GM12878 (cell line): ENCODE results near the gene TACC2. TPM values are rescaled to one million over a fixed set of nuclear protein-coding genes. Genes with fewer than 3 reads are reported as not detected.

ENCODE experiments used
- ATAC-seq: fragments of 200-7000 bp; cut with Tn5 transposase; 3 replicates; pipeline ENCODE4 v1.9.1; 2020; ENCODE audit warnings: mild to moderate bottlenecking, moderate library complexity
- BruUV-seq: library from RNA; stranded (reverse); fragments of 400-500 nt; replicated peaks from 2 replicates; lab custom pipeline; 2021; lab: Mats Ljungman, UMichigan
- CTCF ChIA-PET: fragments of 300-600 bp; sonication (Branson Sonifier 250); formaldehyde crosslinking; extraction: SDS; loops from one replicate; lab custom pipeline; 2021; ENCODE audit warnings: inconsistent platforms; lab: Yijun Ruan, JAX
- POLR2A ChIA-PET: fragments of 350-600 bp; formaldehyde crosslinking; extraction: SDS; loops from one replicate; lab custom pipeline; 2021; ENCODE audit warnings: inconsistent platforms; lab: Charles Lee
- RAD21 ChIA-PET: fragments of 300-600 bp; sonication (Branson Sonifier 250); formaldehyde crosslinking; loops from one replicate; lab custom pipeline; 2023; ENCODE audit warnings: antibody characterized with exemption; ENCODE audit not compliant: unreplicated experiment; lab: Charles Lee
- SMC1A ChIA-PET: fragments of 300-600 bp; sonication (Branson Sonifier 250); formaldehyde crosslinking; loops from one replicate; lab custom pipeline; 2023; ENCODE audit not compliant: unreplicated experiment, uncharacterized antibody; lab: Charles Lee
- DNase-seq: peaks from one replicate; pipeline ENCODE4 v3.0.0-alpha.2; 2011; ENCODE audit warnings: low read depth, low spot score
- FAIRE-seq: peaks from 3 replicates; lab custom pipeline; 2011; peaks lifted over from hg19 to GRCh38; lab: Jason Lieb, UNC
- H2AFZ ChIP-seq: 2 replicates; pipeline ENCODE4 v1.6.0; 2011; ENCODE audit warnings: low read depth, low read length, control low read depth; ENCODE audit not compliant: control insufficient read depth
- H3K27ac ChIP-seq: 2 replicates; pipeline ENCODE4 v1.5.1; 2011; ENCODE audit warnings: control low read depth; ENCODE audit not compliant: control insufficient read depth, insufficient read depth
- H3K27me3 ChIP-seq, 2 experiments: replicated peaks in 1 of 2; 2 replicates each; pipeline versions ENCODE4 v1.6.0 to v1.6.1; 2011; ENCODE audit warnings: low read length in 1 of 2; ENCODE audit not compliant: control insufficient read depth in 2 of 2, insufficient read depth in 2 of 2
- H3K36me3 ChIP-seq, 2 experiments: 2 replicates each; pipeline ENCODE4 v1.5.1; 2011; ENCODE audit warnings: low read length in 1 of 2; ENCODE audit not compliant: control insufficient read depth in 2 of 2, insufficient read depth in 2 of 2
- H3K4me1 ChIP-seq: 2 replicates; pipeline ENCODE4 v1.6.1; 2011; ENCODE audit warnings: mild to moderate bottlenecking, low read length, moderate library complexity, mixed read lengths; ENCODE audit not compliant: control insufficient read depth, insufficient read depth
- H3K4me2 ChIP-seq: 2 replicates; pipeline ENCODE4 v1.6.0; 2011; ENCODE audit warnings: control low read depth; ENCODE audit not compliant: control insufficient read depth, insufficient read depth
- H3K4me3 ChIP-seq: fragments of 200-600 bp; sonication (generic); 2 replicates; pipeline ENCODE4 v1.5.1; 2016
- H3K79me2 ChIP-seq: 2 replicates; pipeline ENCODE4 v1.6.0; 2011; ENCODE audit warnings: low read length; ENCODE audit not compliant: control insufficient read depth, insufficient read depth
- H3K9ac ChIP-seq: 2 replicates; pipeline ENCODE4 v1.8.0; 2011; ENCODE audit warnings: low read length, control low read depth, mixed read lengths; ENCODE audit not compliant: control insufficient read depth, insufficient read depth
- H3K9me3 ChIP-seq: replicated peaks from 3 replicates; pipeline ENCODE4 v1.5.1; 2011; ENCODE audit warnings: mild to moderate bottlenecking, low read length; ENCODE audit not compliant: control insufficient read depth, insufficient read depth
- H4K20me1 ChIP-seq: 2 replicates; pipeline ENCODE4 v1.6.0; 2011; ENCODE audit not compliant: control insufficient read depth, insufficient read depth
- ETV6 ChIP-seq, 2 experiments: fragments of 450-650 bp in 1 of 2; IDR thresholded peaks in 1 of 2; conservative IDR thresholded peaks in 1 of 2; 2 replicates each; pipeline ENCODE4 v1.6.1; 2014; ENCODE audit warnings: antibody characterized with exemption in 1 of 2, borderline replicate concordance in 1 of 2, low read depth in 1 of 2, mild to moderate bottlenecking in 1 of 2, moderate library complexity in 1 of 2
- GATAD2B ChIP-seq: fragments of 450-650 bp; conservative IDR thresholded peaks from 2 replicates; pipeline ENCODE4 v1.6.1; 2017; ENCODE audit warnings: low read depth, mild to moderate bottlenecking, moderate library complexity
- HDAC6 ChIP-seq: fragments of 200-600 bp; sonication (generic); IDR thresholded peaks from one replicate; pipeline ENCODE4 v1.8.0; 2017; ENCODE audit warnings: antibody characterized with exemption; ENCODE audit not compliant: unreplicated experiment
- IKZF1 ChIP-seq: fragments of 450-650 bp; conservative IDR thresholded peaks from 2 replicates; pipeline ENCODE4 v1.6.1; 2017; ENCODE audit warnings: antibody characterized with exemption, mild to moderate bottlenecking
- PAX8 ChIP-seq: fragments of 450-650 bp; IDR thresholded peaks from 2 replicates; pipeline ENCODE4 v1.6.1; 2017; ENCODE audit warnings: mild to moderate bottlenecking, moderate library complexity
- POU2F2 ChIP-seq: IDR thresholded peaks from 3 replicates; pipeline ENCODE4 v1.6.1; 2011; ENCODE audit warnings: low read depth, mild to moderate bottlenecking, low read length, borderline replicate concordance
- SREBF2 ChIP-seq: IDR thresholded peaks from 2 replicates; pipeline ENCODE4 v1.6.1; 2012; ENCODE audit warnings: mild to moderate bottlenecking, low read length
- SUPT20H ChIP-seq: IDR thresholded peaks from 2 replicates; pipeline ENCODE4 v1.6.1; 2011; ENCODE audit warnings: low read depth, mild to moderate bottlenecking, low read length, moderate library complexity, borderline replicate concordance; ENCODE audit not compliant: control insufficient read depth
- ZBED1 ChIP-seq: IDR thresholded peaks from 2 replicates; pipeline ENCODE4 v1.6.1; 2016; ENCODE audit warnings: borderline replicate concordance
- WGBS: methylation state at CpG from one replicate; pipeline ENCODE4 v1.1.6; 2016; ENCODE audit warnings: low lambda C conversion rate; ENCODE audit not compliant: insufficient replicate concordance, insufficient coverage; ENCODE audit errors: missing lambda C conversion rate; 5-methylcytosine and 5-hydroxymethylcytosine counted together
- in situ Hi-C: fragments of 300-500 bp; cut with MboI; formaldehyde crosslinking; loops from 9 replicates; pipeline ENCODE4 v1.14.3; 2018; ENCODE audit warnings: mixed read lengths
- intact Hi-C: fragments of 100-400 bp; cut with micrococcal nuclease; formaldehyde crosslinking; loops from one replicate; pipeline ENCODE4 v1.14.2; 2022; ENCODE audit not compliant: unreplicated experiment
- polyA plus RNA-seq, 11 experiments: library from polyadenylated mRNA; depleted of rRNA in 4 of 11; unstranded in 6 of 11; stranded (reverse) in 5 of 11; fragments of >200 nt; fragmentation: Nextera tagmentation in 4 of 11; fragmentation: Illumina TruSeq in 1 of 11; extraction: Ambion mirVana in 4 of 11; extraction: Trizol in 1 of 11; gene quantifications; 1 replicate in 1 of 11; 2 replicates in 10 of 11; pipeline versions ENCODE4 v1.2.1 to v1.2.3, GENCODE V29; 2011 to 2016; ENCODE audit warnings: inconsistent platforms in 2 of 11, missing spikeins in 2 of 11, low read depth in 1 of 11
- total RNA-seq, 4 experiments: library from RNA; depleted of rRNA in 3 of 4; stranded (reverse); fragments of >200 nt in 3 of 4; fragmentation: Illumina TruSeq in 1 of 4; extraction: Trizol in 1 of 4; gene quantifications; 2 replicates each; pipeline versions ENCODE4 v1.2.1 to v1.2.3, GENCODE V29; 2013 to 2021
- TF ChIP-seq, protein P1 (sequence below): IDR thresholded peaks from 2 replicates; pipeline ENCODE4 v1.6.1; 2011; ENCODE audit warnings: low read depth, mild to moderate bottlenecking, low read length, moderate library complexity, borderline replicate concordance; ENCODE audit errors: extremely low read depth
- TF ChIP-seq, protein P2 (sequence below): fragments of 450-650 bp; IDR thresholded peaks from 2 replicates; pipeline ENCODE4 v1.6.1; 2016; ENCODE audit warnings: mild to moderate bottlenecking
- TF ChIP-seq, protein P3 (sequence below): fragments of 450-650 bp; formaldehyde crosslinking; IDR thresholded peaks from 2 replicates; pipeline ENCODE4 v1.4.0; 2022; ENCODE audit warnings: mild to moderate bottlenecking, moderate library complexity
- TF ChIP-seq, protein P4 (sequence below): fragments of 450-650 bp; IDR thresholded peaks from 2 replicates; pipeline ENCODE4 v1.6.1; 2017; ENCODE audit warnings: antibody characterized with exemption, mild to moderate bottlenecking, moderate library complexity

Gene TACC2
- total and polyA plus RNA-seq, 10 of the 15 experiments (the other 5 are each of a cell fraction or from before 2014, with no cell fraction given), result 0.07 to 0.64 (median 0.13) TPM; not detected in 5

DNA sequence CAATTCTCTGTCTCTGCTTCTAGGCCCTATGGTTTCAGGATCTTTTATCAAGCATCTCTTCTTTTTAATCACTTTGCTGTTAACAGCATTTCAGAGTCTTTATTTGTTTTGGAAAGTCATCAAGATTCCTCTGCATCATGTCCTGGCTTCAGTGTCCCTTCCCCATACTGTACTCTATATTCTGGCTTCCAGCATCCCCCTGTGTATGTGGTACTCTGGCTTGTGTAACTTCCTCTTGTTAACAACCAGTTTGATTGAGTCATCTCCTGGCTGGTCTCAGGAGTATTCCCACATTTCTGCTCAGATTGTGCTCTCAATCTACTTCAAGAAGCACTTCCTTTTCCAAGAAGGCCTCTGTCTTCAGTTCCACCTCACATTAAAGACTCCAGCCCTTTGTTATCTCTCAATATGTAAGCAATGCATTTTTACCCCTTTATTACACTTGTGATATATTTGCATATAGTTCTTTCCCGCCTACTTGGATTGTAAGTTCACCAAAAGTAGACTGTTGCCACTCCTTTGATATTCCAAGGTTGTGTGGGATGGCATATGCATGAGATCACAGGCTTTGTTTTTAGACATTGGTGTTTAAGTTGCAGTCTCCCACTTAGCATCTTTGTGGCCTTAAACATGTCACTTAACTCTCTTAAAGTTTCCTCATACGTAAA lies 46.1 kb upstream of the TACC2 start:
- ATAC-seq (no peak), DNase-seq (no peak), FAIRE-seq (no peak)
- in situ Hi-C loops (no loop called here), intact Hi-C loops (no loop called here)
- H3K27ac ChIP-seq, result no peak overlapping the region
- SMC1A ChIA-PET, result no interaction called here
- POLR2A ChIA-PET, result no interaction called here
- no peak overlapping the region for H3K9ac ChIP-seq
- no TSS peak for BruUV-seq
- no peaks in the 10 kb centered on the region for H4K20me1 ChIP-seq
- H3K4me3 ChIP-seq, result no peak overlapping the region
- H3K9me3 ChIP-seq, result no peaks in the 10 kb centered on the region
- no peak for TF ChIP-seq SUPT20H
- TF ChIP-seq, protein P1, sequence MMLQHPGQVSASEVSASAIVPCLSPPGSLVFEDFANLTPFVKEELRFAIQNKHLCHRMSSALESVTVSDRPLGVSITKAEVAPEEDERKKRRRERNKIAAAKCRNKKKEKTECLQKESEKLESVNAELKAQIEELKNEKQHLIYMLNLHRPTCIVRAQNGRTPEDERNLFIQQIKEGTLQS, result no peak
- TF ChIP-seq, protein P2, sequence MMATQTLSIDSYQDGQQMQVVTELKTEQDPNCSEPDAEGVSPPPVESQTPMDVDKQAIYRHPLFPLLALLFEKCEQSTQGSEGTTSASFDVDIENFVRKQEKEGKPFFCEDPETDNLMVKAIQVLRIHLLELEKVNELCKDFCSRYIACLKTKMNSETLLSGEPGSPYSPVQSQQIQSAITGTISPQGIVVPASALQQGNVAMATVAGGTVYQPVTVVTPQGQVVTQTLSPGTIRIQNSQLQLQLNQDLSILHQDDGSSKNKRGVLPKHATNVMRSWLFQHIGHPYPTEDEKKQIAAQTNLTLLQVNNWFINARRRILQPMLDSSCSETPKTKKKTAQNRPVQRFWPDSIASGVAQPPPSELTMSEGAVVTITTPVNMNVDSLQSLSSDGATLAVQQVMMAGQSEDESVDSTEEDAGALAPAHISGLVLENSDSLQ, result no peak
- TF ChIP-seq GATAD2B, result no peak
- TF ChIP-seq POU2F2, result no peak
- no peak for TF ChIP-seq ETV6 (conservative IDR thresholded peaks at IDR 0.05 in 1 of 2, IDR thresholded peaks at IDR 0.05 in 1 of 2; ENCODE audit: borderline replicate concordance in 1 of 2, low read depth in 1 of 2)
- TF ChIP-seq, protein P3, sequence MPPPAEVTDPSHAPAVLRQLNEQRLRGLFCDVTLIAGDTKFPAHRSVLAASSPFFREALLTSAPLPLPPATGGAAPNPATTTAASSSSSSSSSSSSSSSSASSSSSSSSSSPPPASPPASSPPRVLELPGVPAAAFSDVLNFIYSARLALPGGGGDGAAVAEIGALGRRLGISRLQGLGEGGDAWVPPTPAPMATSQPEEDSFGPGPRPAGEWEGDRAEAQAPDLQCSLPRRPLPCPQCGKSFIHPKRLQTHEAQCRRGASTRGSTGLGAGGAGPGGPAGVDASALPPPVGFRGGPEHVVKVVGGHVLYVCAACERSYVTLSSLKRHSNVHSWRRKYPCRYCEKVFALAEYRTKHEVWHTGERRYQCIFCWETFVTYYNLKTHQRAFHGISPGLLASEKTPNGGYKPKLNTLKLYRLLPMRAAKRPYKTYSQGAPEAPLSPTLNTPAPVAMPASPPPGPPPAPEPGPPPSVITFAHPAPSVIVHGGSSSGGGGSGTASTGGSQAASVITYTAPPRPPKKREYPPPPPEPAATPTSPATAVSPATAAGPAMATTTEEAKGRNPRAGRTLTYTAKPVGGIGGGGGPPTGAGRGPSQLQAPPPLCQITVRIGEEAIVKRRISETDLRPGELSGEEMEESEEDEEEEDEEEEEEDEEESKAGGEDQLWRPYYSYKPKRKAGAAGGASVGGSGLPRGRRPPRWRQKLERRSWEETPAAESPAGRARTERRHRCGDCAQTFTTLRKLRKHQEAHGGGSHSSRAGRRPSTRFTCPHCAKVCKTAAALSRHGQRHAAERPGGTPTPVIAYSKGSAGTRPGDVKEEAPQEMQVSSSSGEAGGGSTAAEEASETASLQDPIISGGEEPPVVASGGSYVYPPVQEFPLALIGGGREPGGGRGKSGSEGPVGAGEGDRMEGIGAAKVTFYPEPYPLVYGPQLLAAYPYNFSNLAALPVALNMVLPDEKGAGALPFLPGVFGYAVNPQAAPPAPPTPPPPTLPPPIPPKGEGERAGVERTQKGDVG (CRISPR knock-in tag), result no peak
- no peak for TF ChIP-seq HDAC6
- no peak for TF ChIP-seq PAX8
- TF ChIP-seq SREBF2, result no peak
- TF ChIP-seq, protein P4, sequence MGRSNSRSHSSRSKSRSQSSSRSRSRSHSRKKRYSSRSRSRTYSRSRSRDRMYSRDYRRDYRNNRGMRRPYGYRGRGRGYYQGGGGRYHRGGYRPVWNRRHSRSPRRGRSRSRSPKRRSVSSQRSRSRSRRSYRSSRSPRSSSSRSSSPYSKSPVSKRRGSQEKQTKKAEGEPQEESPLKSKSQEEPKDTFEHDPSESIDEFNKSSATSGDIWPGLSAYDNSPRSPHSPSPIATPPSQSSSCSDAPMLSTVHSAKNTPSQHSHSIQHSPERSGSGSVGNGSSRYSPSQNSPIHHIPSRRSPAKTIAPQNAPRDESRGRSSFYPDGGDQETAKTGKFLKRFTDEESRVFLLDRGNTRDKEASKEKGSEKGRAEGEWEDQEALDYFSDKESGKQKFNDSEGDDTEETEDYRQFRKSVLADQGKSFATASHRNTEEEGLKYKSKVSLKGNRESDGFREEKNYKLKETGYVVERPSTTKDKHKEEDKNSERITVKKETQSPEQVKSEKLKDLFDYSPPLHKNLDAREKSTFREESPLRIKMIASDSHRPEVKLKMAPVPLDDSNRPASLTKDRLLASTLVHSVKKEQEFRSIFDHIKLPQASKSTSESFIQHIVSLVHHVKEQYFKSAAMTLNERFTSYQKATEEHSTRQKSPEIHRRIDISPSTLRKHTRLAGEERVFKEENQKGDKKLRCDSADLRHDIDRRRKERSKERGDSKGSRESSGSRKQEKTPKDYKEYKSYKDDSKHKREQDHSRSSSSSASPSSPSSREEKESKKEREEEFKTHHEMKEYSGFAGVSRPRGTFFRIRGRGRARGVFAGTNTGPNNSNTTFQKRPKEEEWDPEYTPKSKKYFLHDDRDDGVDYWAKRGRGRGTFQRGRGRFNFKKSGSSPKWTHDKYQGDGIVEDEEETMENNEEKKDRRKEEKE, result no peak
- TF ChIP-seq IKZF1, result no peak
- TF ChIP-seq ZBED1, result no peak
- WGBS, result 65% methylated on average over 2 of the region's 2 CpGs
- H3K27me3 ChIP-seq, result no peaks in the 10 kb centered on the region
- no peaks in the 10 kb centered on the region for H3K36me3 ChIP-seq
- no peak overlapping the region for H2AFZ ChIP-seq
- CTCF ChIA-PET, result no interaction called here
- H3K4me2 ChIP-seq, result no peak overlapping the region
- RAD21 ChIA-PET, result no interaction called here
- no peaks in the 10 kb centered on the region for H3K4me1 ChIP-seq
- no peaks in the 10 kb centered on the region for H3K79me2 ChIP-seq
